ENCODE data around the gene LIAS.
"Not testable (repeated sequence)": the region's sequence is repeated elsewhere in the genome, so short reads cannot be mapped to it uniquely, and the experiment has no call there.

Gene LIAS

DNA sequence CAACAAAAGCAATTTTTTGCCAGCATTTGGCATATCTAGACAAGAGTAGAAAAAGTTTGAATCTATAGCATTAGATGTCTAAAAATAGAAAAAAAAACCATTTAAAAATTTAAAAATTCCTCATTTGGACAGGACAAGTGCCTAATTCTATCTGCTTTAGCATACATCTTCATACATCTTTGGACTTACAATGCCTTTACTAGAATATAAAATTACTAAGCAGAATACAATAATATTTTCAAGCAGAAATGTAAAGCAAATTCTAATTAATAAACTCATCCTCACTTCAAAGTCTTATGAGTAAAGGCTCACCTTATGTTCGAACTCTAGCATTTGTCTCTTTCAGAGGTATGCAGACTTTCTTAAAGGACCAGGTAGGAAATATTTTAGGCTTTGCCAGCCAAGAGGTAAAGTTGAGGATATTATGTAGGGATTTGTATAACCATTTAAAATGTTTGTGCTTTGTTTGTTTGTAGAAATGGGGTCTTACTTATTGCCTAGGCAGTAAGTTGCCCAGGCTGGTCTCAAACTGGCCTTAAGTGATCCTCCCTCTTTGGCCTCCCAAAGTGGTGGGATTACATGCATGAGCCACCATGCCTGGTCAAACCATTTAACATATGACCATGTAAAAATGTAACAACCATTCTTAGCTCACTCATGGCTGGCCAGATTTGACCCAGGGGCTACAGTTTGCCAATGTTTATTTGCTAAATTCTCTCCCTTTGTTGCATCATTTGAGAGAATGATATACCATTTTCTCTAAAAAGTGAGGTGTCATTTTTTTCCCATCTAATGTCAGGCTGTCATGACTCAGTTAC lies 39.3 kb downstream of the LIAS start:
- no peak for DNase-seq (ENCODE audit: low read depth in 1 of 2, low spot score in 1 of 2)

DNA sequence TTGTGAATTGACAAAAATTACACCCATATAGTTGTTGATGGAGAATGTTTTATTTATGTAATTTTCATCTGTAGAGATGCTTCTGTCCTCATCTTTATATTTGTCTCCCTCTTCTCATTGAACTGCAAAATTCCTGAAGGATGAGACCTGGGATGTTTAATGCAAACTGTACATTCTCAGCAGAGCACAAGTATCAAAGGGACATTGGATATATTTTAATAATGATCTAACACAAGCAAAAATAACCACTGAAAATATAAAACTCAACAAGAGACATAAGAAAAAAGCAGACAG lies 39.8 kb downstream of the LIAS start:
- DNase-seq (ENCODE audit: low read depth in 1 of 2, low spot score in 1 of 2): no peak

DNA sequence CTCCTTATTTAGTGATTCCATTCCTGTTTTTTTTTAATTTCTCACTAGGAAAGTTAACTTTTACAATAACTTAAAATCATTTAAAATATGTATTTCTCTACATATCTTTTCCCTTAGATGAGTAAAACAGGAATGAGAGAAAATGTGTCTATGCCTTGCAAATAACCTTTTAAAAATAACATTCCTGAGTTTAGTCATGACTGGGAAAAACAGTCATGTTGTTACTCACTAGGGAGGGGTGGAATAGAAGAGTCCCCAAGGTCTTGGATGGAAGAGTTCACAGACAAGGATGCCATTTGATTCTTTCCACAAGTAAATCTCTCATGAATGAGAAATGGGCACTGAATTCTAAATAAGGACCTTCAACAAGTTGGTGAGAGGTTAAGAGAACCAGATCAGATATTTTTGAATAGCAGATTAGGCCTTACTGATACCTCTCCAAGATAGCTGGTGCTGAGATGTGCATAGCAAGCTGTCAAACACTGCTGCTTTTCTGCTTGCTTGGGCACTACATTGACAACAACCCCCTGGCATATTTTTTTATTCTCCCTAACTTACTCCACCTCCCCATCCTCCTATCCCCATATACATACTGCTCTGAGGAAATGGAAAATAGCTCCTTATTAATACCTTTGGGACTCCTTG lies 43.3 kb downstream of the LIAS start:
- no peak for DNase-seq (ENCODE audit: low read depth in 1 of 2, low spot score in 1 of 2)

DNA sequence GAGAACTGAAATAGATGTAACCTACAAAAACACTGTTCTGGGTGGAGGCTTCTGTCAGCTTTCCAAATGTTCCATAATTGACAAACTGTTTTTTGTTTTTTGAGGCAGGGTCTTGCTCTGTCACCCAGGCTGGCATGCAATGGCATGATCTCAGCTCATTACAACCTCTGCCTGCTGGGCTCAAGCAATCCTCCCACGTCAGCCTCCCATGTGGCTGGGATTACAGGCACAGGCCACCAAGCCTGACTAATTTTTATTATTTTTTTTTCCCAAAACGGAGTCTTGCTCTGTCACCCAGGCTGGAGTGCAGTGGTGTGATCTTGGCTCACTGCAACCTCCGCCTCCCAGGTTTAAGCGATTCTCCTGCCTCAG lies 43.8 kb downstream of the LIAS start:
- DNase-seq (ENCODE audit: low read depth in 1 of 2, low spot score in 1 of 2): not testable (repeated sequence)

DNA sequence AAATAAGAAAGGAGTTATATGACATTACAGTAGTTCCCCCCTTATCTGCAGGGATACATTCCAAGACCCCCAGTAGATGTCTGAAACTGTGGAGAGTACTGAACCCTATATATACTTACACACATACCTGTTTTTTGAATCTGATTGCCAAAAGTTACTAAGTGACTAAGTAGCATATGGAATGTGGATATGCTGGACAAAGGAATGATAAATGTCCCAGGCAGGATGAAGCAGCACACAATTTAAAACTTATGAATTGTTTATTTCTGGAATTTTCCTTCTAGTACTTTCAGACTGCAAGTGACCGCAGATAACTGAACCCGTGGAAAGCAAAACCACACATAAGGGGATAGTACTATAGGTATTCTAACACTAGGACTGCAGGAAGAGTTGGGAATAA lies 45.7 kb downstream of the LIAS start:
- DNase-seq (ENCODE audit: low read depth in 1 of 2, low spot score in 1 of 2): no peak

DNA sequence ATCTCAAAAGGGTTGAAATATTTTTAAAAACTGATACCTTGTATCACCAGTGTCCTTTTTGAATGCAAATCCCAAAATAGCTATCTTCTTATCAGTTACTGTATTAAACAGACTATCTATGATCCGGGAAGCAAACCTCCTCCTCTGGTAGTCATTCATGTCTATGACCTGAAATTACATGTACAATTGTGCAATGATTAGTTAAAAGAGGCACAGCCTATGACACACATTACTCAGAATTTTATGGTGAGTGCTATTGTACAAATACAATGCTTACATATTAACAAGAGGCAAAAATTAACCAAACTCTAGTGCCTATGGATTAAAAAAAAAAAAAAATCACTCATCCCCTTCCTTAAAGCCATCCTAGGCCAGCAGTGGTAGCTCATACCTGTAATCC lies 46.7 kb downstream of the LIAS start:
- DNase-seq (ENCODE audit: low read depth in 1 of 2, low spot score in 1 of 2): no peak

DNA sequence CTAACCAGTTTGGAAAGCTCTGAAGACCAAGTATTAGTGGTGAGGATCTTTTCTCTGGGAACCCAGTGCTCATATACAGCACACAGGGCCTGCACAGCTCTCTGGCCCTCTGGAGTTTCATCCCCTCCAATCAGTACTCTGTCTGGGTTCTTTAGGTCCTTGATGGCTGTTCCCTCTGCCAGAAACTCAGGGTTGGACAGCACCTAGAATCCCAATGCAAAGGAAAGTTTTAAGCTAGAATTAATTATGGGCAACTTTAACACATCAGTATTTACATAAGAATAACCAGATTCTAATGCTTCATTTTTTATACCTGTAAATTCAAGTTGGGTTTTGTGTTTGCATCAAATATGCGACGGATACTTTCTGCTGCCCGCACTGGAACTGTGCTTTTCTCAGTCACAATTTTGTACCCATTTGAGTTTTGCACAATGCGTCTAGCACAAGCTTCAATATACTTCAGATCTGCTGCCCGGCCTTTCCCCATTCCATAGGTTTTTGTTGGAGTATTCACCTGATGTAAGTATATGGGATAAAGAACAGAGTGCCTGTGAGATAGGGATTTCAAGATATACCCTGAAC lies 51.6 kb downstream of the LIAS start:
- no peak for DNase-seq (ENCODE audit: low read depth in 1 of 2, low spot score in 1 of 2)

DNA sequence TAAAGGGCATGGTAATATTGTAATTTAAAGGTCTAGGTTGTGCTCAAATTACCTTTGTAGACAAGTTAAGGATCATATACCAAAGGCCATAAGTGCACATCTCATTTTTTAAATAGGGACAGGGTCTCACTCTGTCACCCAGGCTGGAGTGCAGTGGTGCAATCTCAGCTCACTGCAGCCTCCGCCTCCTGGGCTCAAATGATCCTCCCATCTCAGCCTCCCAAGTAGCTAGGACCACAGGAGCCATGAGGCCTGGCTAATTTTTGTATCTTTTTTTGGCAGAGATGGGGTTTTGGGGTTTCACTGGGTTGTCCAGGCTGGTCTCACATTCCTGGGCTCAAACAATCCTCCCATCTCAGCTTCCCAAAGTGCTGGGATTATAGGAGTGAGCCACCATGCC lies 55.4 kb downstream of the LIAS start:
- not testable (repeated sequence) for DNase-seq (ENCODE audit: low read depth in 1 of 2, low spot score in 1 of 2)

DNA sequence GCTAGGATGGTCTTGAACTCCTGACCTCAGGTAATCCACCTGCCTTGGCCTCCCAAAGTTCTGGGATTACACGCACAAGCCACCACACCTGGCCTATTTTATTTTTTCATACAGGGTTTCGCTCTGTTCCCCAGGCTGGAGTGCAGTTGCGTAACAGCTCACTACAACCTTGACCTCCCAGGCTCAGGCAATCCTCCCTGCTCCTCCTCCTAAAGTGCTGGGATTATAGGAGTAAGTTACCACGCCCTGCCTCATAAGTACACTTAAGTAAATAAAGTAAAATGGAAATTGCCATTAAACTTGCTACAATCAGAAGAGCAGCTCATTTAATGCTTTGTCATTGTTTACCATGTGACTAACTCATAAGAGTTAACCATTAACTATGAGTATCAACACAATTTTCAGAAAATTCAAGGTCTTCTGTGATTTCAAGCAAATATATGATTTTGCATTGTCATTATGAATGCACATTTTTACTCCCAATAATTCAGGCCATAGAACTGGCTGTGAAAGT lies 56.1 kb downstream of the LIAS start:
- DNase-seq (ENCODE audit: low read depth in 1 of 2, low spot score in 1 of 2): no peak

DNA sequence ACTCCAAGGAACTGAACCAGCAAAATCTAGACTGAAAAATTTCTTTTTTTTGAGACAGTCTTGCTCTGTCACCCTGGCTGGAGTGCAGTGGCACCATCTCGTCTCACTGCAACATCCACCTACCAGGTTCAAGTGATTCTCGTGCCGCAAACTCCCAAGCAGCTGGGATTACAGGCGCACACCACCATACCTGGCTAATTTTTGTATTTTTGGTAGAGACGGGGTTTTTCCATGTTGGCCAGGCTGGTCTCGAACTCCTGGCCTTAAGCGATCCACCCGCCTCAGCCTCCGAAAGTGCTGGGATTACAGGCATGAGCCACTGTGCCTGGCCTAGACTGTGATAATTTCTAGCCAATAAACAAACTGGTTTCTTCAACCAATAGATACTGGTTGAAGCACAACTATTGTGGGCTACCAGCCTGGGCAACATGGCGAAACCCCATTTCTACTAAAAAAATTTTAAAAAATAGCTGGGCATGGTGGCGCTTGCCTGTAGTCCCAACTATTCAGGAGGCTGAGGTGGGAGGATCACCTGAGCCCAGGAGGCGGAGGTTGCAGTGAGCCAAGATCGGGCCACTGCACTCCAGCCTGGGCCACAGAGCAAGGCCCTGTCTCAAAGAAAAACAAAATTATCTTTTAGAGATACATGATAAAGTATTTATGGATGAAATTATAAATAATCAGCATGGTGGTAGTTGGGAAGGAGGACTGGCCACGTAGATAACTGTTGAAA lies 57.0 kb downstream of the LIAS start:
- DNase-seq (ENCODE audit: low read depth in 1 of 2, low spot score in 1 of 2): not testable (repeated sequence)

DNA sequence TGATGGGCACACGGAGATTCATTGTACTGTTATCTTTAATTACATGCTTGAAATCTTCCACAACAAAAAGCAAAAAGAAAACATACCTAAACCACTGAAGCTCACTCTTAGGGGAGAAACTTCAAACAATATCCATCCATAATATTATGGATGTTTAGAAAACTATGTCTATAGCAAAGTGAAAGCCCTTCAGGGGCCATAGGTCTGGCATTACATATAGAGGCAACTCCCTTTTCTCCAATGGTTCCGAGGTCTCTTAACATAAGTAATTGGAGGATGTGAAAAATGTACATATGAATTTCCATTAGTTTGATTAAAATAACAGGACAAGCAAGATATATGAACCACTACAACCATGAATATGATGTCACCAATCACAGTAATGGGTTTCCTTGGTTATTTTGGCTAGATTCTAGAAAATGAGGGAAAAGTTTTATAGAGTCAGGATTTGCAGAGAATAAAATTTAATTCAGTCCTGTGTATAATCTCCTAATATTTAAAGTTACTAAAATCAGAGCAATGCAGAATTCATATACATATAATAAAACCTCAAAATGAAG lies 57.6 kb downstream of the LIAS start:
- DNase-seq (ENCODE audit: low read depth in 1 of 2, low spot score in 1 of 2): no peak

DNA sequence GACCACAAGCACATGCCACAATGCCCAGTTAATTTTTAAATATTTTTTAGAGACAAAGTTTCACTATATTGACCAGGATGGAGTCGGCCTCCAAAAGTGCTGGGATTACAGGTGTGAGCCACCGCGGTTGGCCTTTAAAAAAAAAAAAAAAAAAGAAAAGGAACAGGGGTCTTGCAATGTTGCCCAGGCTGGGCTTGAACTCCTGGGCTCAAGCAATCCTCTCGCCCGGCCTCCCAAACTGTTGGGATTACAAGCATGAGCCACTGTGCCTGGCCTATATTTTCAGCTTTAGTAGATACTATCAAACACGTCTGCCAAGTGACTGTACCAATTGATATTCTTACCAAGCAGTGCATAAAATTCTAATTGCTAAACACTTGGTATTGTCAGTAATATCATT lies 59.6 kb downstream of the LIAS start:
- no peak for DNase-seq (ENCODE audit: low read depth in 1 of 2, low spot score in 1 of 2)

DNA sequence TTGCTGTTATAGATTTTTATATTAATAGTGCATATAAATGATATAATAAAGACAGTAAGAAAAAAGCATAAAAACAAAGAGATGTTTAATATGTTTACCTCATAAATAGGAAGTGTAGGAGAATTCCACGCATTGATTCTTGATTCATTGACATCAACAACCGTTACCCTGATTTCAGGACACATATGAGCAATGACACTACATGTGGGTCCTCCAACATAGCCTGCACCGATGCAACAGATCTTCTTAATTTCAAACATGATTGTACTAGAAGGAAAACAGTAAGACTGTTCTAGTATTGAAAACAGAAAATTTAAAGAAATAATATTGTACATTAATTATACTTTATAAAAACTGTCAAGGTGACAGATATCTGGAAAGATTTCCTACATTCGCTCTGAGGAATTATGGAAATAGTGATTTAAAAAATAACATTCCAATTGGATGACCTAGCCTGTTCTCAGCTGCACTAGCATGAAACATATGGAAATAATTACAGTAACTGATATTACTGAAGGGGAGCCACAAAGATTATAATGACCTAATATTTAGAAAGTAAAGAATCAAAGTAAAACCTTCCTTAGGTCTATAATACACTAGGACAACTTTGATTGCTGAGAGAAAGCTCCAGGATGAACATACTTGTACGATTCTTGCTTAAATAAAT lies 62.5 kb downstream of the LIAS start:
- no peak for DNase-seq (ENCODE audit: low read depth in 1 of 2, low spot score in 1 of 2)

DNA sequence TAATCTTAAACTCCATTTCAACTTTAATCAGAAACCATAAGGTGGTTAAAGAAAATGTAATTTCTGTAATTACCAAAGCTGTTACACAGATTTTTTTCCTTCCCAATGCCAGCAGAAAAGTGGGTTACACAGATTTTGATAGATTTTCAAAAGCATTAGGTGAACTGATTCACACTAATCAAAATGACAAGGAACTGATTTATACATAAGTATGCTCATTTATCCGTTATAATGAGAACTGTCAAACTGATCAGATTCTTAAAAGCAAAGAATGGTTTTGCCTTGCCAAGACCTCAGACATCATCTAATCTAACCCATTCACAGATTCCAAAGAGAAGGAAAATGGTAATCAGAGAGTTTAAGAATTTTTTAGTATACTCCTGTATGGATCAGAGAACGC lies 63.2 kb downstream of the LIAS start:
- no peak for DNase-seq (ENCODE audit: low read depth in 1 of 2, low spot score in 1 of 2)

DNA sequence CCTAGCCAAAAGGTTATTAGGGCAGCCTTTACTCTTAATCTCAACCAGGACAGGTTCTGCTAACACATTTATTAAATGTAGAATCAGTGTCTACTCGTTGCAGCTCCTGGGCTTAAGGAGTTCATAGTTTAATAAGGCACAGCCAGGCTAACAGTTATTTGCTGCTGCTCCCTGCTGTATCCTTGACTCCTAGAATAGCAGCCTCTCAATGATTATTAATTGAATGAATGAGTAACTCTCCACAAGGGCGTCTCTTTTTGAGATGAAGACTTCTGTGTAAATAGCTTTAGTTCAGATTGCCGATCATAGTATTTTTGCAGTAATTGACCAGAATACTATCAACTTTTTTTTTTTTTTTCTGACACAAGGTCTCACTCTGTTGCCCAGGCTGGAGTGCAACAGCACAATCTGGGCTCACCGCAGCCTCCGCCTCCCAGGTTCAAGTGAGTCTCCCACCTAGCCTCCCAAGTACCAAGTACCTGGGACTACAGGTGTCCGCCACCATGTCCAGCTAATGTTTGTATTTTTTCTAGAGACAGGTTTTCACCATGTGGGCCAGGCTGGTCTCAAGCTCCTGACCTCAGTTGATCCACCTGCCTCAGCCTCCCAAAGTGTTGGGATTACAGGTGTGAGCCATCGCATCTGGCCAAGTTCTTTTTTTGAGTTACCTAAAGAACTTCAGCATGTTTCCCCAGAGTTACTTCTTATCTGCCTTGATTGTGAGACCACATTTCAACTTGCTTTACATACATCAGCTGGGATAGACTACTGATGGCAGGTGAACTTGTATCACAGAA lies 65.5 kb downstream of the LIAS start:
- DNase-seq (ENCODE audit: low read depth in 1 of 2, low spot score in 1 of 2): no peak

DNA sequence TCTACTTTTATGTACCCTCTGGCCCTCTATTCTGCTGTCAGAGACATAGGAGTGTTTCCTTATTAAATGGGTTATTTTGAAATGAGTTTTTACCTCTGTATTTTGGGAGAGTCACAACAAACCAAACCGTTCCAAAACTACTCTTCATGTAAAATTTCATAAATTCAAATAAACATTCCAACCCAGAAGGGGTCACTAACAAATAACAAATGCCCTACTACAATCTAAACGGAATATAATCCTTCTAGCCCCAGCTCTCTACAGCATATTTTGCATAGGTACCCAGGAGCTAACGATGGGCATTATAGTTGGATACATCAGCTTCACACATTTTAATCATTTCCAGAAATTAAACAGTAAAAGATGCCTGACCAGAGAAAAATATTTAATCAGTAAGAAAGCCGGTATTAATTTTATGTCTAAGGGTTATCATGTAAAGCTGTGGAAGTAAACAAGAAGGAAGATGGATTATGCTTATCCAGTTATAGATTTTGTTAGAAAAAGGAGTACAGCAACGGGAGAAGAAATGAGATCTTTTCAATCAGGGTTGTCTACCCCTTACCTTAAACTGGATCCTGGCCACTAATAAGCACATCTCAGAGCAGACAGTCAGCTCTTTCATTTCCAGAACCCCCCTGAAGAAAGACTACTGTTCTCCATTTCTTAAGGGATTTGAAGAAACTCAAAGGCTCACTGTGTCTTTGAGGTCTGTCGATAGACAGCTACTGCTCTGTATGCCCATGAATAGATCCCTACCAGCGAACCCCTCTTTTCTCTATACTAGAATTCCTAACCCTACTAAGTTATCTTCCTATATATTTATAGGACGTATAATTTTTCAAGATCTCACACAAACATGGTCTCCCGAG lies 67.2 kb downstream of the LIAS start:
- DNase-seq (ENCODE audit: low read depth in 1 of 2, low spot score in 1 of 2): no peak

DNA sequence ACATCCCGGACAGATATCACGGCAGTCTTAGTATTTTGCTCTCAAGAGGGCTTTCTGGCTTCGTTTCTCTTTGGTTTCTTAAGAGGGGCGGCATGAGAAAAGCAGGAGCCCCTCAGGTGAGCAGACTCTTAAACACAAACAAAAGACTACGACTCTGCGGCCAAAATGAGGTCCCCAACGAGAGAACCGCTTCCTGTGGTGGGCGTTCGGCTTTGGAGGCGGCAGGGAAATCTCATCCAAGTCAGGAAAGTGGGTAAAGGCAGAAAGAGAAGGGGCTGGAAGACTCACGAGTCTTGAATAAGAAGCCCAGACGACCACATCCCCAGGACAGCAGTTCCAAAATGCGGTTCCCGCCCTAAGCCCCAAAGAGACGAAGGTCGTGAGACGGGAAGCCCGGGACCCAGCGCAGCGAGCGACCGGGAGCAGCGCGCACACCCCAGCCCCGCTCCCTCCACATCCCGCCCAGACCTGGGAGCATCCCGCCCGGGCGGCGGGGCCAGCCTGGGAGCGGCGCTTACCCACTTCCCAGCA lies 68.0 kb downstream of the LIAS start:
- no peak for DNase-seq (ENCODE audit: low read depth in 1 of 2, low spot score in 1 of 2)

DNA sequence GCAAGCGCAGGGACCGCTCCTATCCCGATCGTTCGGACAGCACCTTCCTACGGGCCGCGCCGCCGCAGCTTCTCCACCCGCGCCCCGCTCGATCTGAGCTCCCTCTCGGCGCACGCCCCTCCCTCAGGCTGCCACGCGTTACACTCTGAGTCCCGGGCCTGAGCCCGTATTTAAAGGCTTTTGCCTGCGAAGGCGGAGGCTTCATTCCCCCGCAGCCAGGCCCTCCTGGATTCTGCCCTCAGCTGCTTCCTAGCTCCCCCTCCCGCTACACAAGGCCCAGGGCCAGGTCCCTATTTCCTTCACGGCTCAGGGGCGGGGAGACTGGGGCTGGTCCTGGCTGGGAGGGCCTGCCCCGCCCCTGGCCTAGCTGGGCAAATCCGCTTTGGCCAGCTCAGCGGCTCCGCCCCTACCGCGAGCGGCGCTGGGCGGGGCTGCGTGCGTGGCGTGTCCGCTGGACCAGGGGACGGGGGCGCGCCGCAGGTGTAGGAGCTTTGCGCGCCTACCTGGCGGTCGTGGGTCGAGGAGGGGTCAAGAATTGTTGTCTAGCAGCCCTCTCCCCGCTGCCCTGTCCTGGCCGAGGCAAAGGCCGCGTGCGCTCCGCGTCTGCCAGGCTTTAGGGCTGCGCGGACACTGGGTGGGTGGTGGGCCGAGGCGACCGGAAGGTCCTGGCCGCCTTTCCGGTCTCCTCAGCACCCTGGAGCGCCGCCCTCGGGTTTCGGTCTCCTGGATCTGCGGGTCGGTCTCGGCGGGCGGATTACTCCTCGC lies 68.6 kb downstream of the LIAS start, which contains the start of gene UGDH:
Gene UGDH, minus strand, starts transcription at position 144 of the 765 bp plus-strand sequence. CDS start 5,927 bp downstream, outside the sequence.
- DNase-seq (ENCODE audit: low read depth in 1 of 2, low spot score in 1 of 2): peak; percentile 81 to 90
